Lung (tissue), 16 donors: ENCODE measurements around the gene COX4I1. TPM values are rescaled to one million over a fixed set of nuclear protein-coding genes. Genes with fewer than 3 reads are reported as not detected.

ENCODE experiments used
- ATAC-seq: fragments of 200-7000 bp; cut with Tn5 transposase; one replicate; pipeline ENCODE4 v1.9.1; 2020; ENCODE audit warnings: moderate number of reproducible peaks; ENCODE audit not compliant: insufficient read depth, low FRiP score
- DNase-seq, 3 donors: peaks; one replicate each; pipeline ENCODE4 v3.0.0-alpha.2; 2013 to 2017
- H3K27ac ChIP-seq, 2 donors: one replicate each; pipeline ENCODE4 v1.5.1; 2013; ENCODE audit warnings: mild to moderate bottlenecking in 2 of 2, moderate library complexity in 2 of 2, control low read depth in 1 of 2, inconsistent platforms in 1 of 2, low read depth in 1 of 2, low read length in 1 of 2
- H3K27me3 ChIP-seq, 3 donors: one replicate each; pipeline ENCODE4 v1.5.1; 2013; ENCODE audit warnings: low read length in 2 of 3; ENCODE audit not compliant: control insufficient read depth in 3 of 3, insufficient read depth in 3 of 3
- H3K36me3 ChIP-seq, 4 donors: one replicate each; pipeline ENCODE4 v1.5.1; 2013; ENCODE audit warnings: low read length in 4 of 4, mild to moderate bottlenecking in 1 of 4, moderate library complexity in 1 of 4; ENCODE audit not compliant: control insufficient read depth in 4 of 4, insufficient read depth in 4 of 4
- H3K4me1 ChIP-seq, 5 donors: one replicate each; pipeline ENCODE4 v1.5.1; 2013; ENCODE audit warnings: low read length in 5 of 5, mild to moderate bottlenecking in 2 of 5, moderate library complexity in 1 of 5; ENCODE audit not compliant: control insufficient read depth in 5 of 5, insufficient read depth in 5 of 5
- H3K4me3 ChIP-seq: one replicate; pipeline ENCODE4 v1.5.1; 2013; ENCODE audit warnings: mild to moderate bottlenecking, control low read depth, moderate library complexity
- H3K9ac ChIP-seq, 2 donors: one replicate each; pipeline ENCODE4 v1.5.1; 2013; ENCODE audit warnings: low read length in 2 of 2, control low read depth in 1 of 2; ENCODE audit not compliant: insufficient read depth in 1 of 2
- H3K9me3 ChIP-seq, 4 donors: one replicate each; pipeline ENCODE4 v1.5.1; 2013; ENCODE audit warnings: low read length in 3 of 4, mild to moderate bottlenecking in 1 of 4, moderate library complexity in 1 of 4; ENCODE audit not compliant: control insufficient read depth in 4 of 4, insufficient read depth in 3 of 4
- WGBS, 2 donors: extraction: QIAGEN DNeasy Blood & Tissue Kit; methylation state at CpG; one replicate each; pipeline ENCODE4 v1.1.7; 2013; 5-methylcytosine and 5-hydroxymethylcytosine counted together
- long read RNA-seq, 5 donors: transcript quantifications; one replicate each; lab custom pipeline, GENCODE V29; 2026
- polyA plus RNA-seq, 2 donors: library from polyadenylated mRNA; stranded (reverse); fragments of 200-250 nt; gene quantifications; one replicate each; pipeline ENCODE4 v1.2.1, GENCODE V29; 2013
- total RNA-seq, 2 donors: library from RNA; depleted of rRNA in 1 of 2; stranded (reverse); fragments of >200 nt in 1 of 2; gene quantifications; one replicate each; pipeline ENCODE4 v1.2.1, GENCODE V29; 2014 to 2021
- TF ChIP-seq, protein P1 (sequence below): IDR thresholded peaks from 2 replicates; pipeline ENCODE4 v1.5.1; 2012; ENCODE audit warnings: mild to moderate bottlenecking; ENCODE audit errors: control extremely low read depth, extremely low read depth
- donor health status: control.
- donor health status: control.
- donor health status: Bipolar disorder and iron deficiency.
- donor health status: healthy.
- donor health status: DM: yes; HTN: yes; CAD: no.

COX4I1 gene
- total RNA-seq (100 to 1,000 TPM; 243 to 400 TPM), polyA plus RNA-seq (1,000 to 10,000 TPM in 1 of 2 donors, 100 to 1,000 TPM in 1; 665 to 1,291 TPM)
- long read RNA-seq, donor 1, transcript COX4I1-215 (3 exons, 2,271 nt), result minor isoform, 6 of 365 reads
- long read RNA-seq, donor 1, transcript COX4I1-201 (5 exons, 708 nt), result major isoform, 268 of 365 reads
- long read RNA-seq, donor 1, transcript COX4I1-217 (1 exons, 3,946 nt), result minor isoform, 27 of 365 reads
- long read RNA-seq, donor 1, partial matches to known transcripts, result 62 of 365 reads
- long read RNA-seq, donor 1, other reads (novel, unspliced or antisense), result 0 of 365 reads
- long read RNA-seq, donor 2, transcript COX4I1-217 (1 exons, 3,946 nt), result minor isoform, 10 of 225 reads
- long read RNA-seq, donor 2, transcript COX4I1-201 (5 exons, 708 nt), result major isoform, 170 of 225 reads
- long read RNA-seq, donor 2, partial matches to known transcripts, result 37 of 225 reads
- long read RNA-seq, donor 2, other reads (novel, unspliced or antisense), result 0 of 225 reads
- long read RNA-seq, donor 3, transcript COX4I1-201 (5 exons, 708 nt), result major isoform, 168 of 234 reads
- long read RNA-seq, donor 3, transcript COX4I1-217 (1 exons, 3,946 nt), result minor isoform, 15 of 234 reads
- long read RNA-seq, donor 3, transcript COX4I1-215 (3 exons, 2,271 nt), result minor isoform, 6 of 234 reads
- long read RNA-seq, donor 3, partial matches to known transcripts, result 36 of 234 reads
- long read RNA-seq, donor 3, other reads (novel, unspliced or antisense), result 6 of 234 reads
- long read RNA-seq, donor 4, transcript COX4I1-217 (1 exons, 3,946 nt), result minor isoform, 28 of 231 reads
- long read RNA-seq, donor 4, transcript COX4I1-201 (5 exons, 708 nt), result major isoform, 148 of 231 reads
- long read RNA-seq, donor 4, partial matches to known transcripts, result 44 of 231 reads
- long read RNA-seq, donor 4, other reads (novel, unspliced or antisense), result 5 of 231 reads
- long read RNA-seq, donor 5, transcript COX4I1-215 (3 exons, 2,271 nt), result minor isoform, 8 of 486 reads
- long read RNA-seq, donor 5, transcript COX4I1-201 (5 exons, 708 nt), result major isoform, 361 of 486 reads
- long read RNA-seq, donor 5, transcript COX4I1-217 (1 exons, 3,946 nt), result minor isoform, 28 of 486 reads
- long read RNA-seq, donor 5, partial matches to known transcripts, result 67 of 486 reads
- long read RNA-seq, donor 5, other reads (novel, unspliced or antisense), result 15 of 486 reads

DNA sequence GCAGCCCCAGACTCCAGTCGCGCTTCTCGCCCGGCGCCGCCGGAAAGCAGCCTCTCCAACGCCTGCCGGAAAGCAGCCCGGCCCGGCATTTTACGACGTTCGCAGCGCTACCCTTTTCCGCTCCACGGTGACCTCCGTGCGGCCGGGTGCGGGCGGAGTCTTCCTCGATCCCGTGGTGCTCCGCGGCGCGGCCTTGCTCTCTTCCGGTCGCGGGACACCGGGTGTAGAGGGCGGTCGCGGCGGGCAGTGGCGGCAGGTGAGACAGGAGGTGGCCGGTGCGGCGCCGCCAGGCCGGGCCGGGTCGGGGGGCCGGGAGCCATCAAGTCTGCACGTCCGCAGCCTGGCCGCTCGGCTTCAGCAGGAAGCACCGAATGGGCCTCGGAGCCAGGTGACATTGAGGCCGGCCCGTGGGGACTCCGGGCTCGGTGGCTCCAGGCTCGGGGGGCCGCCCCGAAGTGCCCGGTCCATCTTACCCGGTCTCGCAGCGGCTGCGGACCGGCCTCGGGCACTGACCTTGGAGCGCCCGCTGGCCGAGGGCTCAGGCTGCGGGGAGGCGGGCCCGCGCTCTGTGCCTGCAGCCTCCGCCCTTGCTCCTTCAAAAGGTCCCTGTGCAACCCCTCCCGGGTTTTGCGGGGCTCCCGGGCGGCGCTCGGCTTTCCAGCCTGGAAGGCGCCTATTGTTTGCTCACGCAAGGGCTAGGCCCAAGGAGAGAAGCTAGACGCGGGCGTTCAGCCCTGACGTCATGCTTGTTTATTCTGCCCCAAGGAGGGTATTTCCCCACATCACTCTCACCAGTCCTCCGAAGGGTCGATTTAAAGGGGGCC lies at the start of gene COX4I1, which contains the start of gene EMC8:
TSS of gene COX4I1 (plus strand) at position 199 of the 824 bp plus-strand sequence. CDS start 1,511 bp downstream, outside the sequence.
TSS of gene EMC8 (minus strand) at position 48 of the 824 bp plus-strand sequence. CDS start 249 bp downstream, outside the sequence.
- DNase-seq (peak; percentile 94 to 96 (median 94)), ATAC-seq (peak; percentile 97)
- H3K4me1 ChIP-seq, result peaks cover 4 to 17% (median 8%) of the 10 kb centered on the region in 5 donors
- no peaks in the 10 kb centered on the region for H3K27me3 ChIP-seq
- peak within 1 kb of the TSS; percentile 95 to 97 for H3K27ac ChIP-seq
- peak within 1 kb of the TSS; percentile 89 to 95 for H3K9ac ChIP-seq
- 0% methylated on average over 82 to 87 of the region's 87 CpGs for WGBS, 2 donors
- H3K4me3 ChIP-seq, result peak within 1 kb of the TSS; percentile 100
- H3K9me3 ChIP-seq, result no peaks in the 10 kb centered on the region
- TF ChIP-seq, protein P1, sequence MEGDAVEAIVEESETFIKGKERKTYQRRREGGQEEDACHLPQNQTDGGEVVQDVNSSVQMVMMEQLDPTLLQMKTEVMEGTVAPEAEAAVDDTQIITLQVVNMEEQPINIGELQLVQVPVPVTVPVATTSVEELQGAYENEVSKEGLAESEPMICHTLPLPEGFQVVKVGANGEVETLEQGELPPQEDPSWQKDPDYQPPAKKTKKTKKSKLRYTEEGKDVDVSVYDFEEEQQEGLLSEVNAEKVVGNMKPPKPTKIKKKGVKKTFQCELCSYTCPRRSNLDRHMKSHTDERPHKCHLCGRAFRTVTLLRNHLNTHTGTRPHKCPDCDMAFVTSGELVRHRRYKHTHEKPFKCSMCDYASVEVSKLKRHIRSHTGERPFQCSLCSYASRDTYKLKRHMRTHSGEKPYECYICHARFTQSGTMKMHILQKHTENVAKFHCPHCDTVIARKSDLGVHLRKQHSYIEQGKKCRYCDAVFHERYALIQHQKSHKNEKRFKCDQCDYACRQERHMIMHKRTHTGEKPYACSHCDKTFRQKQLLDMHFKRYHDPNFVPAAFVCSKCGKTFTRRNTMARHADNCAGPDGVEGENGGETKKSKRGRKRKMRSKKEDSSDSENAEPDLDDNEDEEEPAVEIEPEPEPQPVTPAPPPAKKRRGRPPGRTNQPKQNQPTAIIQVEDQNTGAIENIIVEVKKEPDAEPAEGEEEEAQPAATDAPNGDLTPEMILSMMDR, result no peak
- peaks cover 15 to 35% (median 26%) of the 10 kb centered on the region in 4 donors for H3K36me3 ChIP-seq

DNA sequence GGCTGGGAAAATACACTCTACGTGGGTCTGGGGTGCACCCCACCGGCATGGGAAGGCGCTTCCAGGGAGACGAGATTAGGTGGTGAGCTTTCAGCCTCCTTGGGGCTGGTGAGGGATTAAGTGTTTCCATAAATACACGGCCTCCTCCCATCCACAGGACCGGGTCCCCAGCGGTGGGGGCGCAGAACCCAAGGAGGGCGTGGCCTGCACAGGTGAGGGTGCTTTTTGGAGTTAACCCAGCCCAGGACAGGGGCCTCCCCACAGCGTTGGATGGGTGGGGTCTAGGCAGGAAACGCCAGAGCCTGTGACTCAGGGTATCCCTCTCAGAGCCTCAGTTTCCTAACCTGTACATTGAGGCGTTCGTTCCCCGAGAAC lies 49.7 kb upstream of the COX4I1 start:
- Histone ChIP-seq H3K4me3 (no peak overlapping the region), H3K9ac (no peak overlapping the region), H3K36me3 (peaks cover 0 to 3% (median 0%) of the 10 kb centered on the region in 4 donors), H3K27ac (no peak overlapping the region), H3K4me1 (peaks cover 0 to 42% (median 14%) of the 10 kb centered on the region in 5 donors), H3K27me3 (peaks cover 0 to 3% (median 0%) of the 10 kb centered on the region in 3 donors), H3K9me3 (peaks cover 0 to 2% (median 0%) of the 10 kb centered on the region in 4 donors)
- no peak for DNase-seq
- no peak for ATAC-seq
- 29 to 33% methylated on average over 14 of the region's 14 CpGs for WGBS, 2 donors
- TF ChIP-seq, protein P1, result no peak

DNA sequence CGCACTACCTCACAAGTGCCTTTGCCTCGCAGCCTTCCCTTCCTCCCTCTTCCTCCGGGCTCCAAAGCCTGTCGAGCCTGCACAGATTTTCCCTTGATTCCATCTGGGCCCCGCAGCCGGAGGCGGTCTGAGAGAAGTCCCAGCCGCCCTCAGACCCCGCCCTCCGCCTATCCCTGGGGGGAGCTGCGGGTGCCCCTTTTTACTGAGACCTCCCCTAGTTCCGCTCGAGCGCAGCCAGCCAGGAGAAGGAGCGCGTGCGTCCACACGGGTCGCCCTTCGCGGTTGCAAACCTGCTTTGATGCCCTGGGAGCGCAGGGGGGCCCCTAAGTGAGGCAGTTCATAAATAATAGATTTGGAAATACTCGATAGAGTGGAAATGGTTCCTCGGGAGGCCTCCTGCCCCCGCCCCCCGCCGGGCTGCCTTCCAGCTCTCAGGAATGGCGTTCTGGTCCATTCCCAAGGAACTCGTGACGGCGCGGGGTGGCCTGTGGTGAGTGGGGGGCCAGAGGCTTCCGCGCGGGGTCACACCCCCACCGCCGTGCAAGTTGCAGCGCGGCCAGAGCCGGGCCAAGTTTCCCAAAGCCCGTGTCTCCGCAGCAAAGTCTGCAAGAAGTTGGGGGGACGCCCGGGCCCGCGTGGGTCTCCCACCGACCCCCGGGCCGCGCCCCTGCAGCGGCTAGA lies 49.2 kb upstream of the COX4I1 start:
- Histone ChIP-seq H3K27me3 (peaks cover 0 to 3% (median 0%) of the 10 kb centered on the region in 3 donors), H3K27ac (no peak overlapping the region), H3K4me1 (peaks cover 0 to 42% (median 14%) of the 10 kb centered on the region in 5 donors), H3K4me3 (peak overlapping the region; percentile 23), H3K36me3 (peaks cover 0 to 3% (median 0%) of the 10 kb centered on the region in 4 donors), H3K9me3 (no peaks in the 10 kb centered on the region), H3K9ac (no peak overlapping the region)
- TF ChIP-seq, protein P1, result no peak
- ATAC-seq, result no peak
- DNase-seq, result peak; percentile 94 to 95 (median 95)
- WGBS, 2 donors, result 1% methylated on average over 51 of the region's 51 CpGs
